Calu3 (cell line): ENCODE data around the gene TANC1. TPM values are rescaled to one million over a fixed set of nuclear protein-coding genes. Genes with fewer than 3 reads are reported as not detected.

Source experiments
- BruUV-seq: library from RNA; stranded (reverse); fragments of 400-500 nt; replicated peaks from 2 replicates; lab custom pipeline; 2021; lab: Mats Ljungman, UMichigan
- CTCF ChIA-PET: fragments of 300-600 bp; sonication (Branson Sonifier 250); formaldehyde crosslinking; loops from one replicate; lab custom pipeline; 2022; ENCODE audit warnings: antibody characterized with exemption; lab: Charles Lee
- DNase-seq: peaks from one replicate; pipeline ENCODE4 v3.0.0; 2022
- H3K27ac Mint-ChIP-seq: one replicate; pipeline ENCODE4 v1.8.0; 2022; ENCODE audit warnings: mixed read lengths; ENCODE audit not compliant: unreplicated experiment
- H3K27me3 Mint-ChIP-seq: one replicate; pipeline ENCODE4 v1.8.0; 2022; ENCODE audit warnings: mixed read lengths; ENCODE audit not compliant: unreplicated experiment
- H3K36me3 Mint-ChIP-seq: one replicate; pipeline ENCODE4 v1.8.0; 2022; ENCODE audit warnings: mild to moderate bottlenecking, moderate library complexity, mixed read lengths; ENCODE audit not compliant: insufficient read depth, unreplicated experiment
- H3K4me1 Mint-ChIP-seq: one replicate; pipeline ENCODE4 v1.8.0; 2022; ENCODE audit warnings: mild to moderate bottlenecking, low read depth, mixed read lengths; ENCODE audit not compliant: unreplicated experiment
- H3K4me3 Mint-ChIP-seq: one replicate; pipeline ENCODE4 v1.8.0; 2022; ENCODE audit warnings: mild to moderate bottlenecking, low read depth, moderate library complexity, mixed read lengths; ENCODE audit not compliant: unreplicated experiment
- H3K9me3 Mint-ChIP-seq: one replicate; pipeline ENCODE4 v1.8.0; 2022; ENCODE audit warnings: low read depth, mixed read lengths; ENCODE audit not compliant: unreplicated experiment
- intact Hi-C: fragments of 100-400 bp; cut with micrococcal nuclease; formaldehyde crosslinking; loops from one replicate; pipeline ENCODE4 v1.10.0; 2022; ENCODE audit not compliant: unreplicated experiment
- total RNA-seq: library from RNA; stranded (reverse); gene quantifications from 2 replicates; pipeline ENCODE4 v1.2.3, GENCODE V29; 2022
- TF ChIP-seq, protein P1 (sequence below): fragments of 200-600 bp; IDR thresholded peaks from one replicate; pipeline ENCODE4 v1.8.0; 2022; ENCODE audit warnings: antibody characterized with exemption; ENCODE audit not compliant: unreplicated experiment

Gene TANC1
- total RNA-seq, 1 experiment from 2014 or later = 41.2 TPM

DNA sequence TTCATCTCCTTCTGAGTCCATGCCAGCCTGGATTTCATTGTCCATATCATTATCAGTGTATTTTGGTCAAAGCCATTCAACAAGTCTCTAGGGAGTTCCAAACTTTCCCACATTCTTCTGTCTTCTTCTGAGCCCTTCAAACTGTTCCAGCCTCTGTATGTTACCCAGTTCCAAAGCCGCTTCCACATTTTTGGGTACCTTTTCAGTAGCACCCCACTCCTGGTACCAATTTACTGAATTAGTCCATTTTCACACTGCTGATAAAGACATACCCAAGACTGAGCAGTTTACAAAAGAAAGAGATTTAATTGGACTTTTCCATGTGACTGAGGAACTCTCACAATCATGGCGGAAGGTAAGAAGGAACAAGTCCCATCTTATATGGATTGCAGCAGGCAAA is 47.4 kb downstream of the TANC1 start:
- H3K36me3 Mint-ChIP-seq = peaks cover 5% of the 10 kb centered on the region
- TF ChIP-seq, protein P1, sequence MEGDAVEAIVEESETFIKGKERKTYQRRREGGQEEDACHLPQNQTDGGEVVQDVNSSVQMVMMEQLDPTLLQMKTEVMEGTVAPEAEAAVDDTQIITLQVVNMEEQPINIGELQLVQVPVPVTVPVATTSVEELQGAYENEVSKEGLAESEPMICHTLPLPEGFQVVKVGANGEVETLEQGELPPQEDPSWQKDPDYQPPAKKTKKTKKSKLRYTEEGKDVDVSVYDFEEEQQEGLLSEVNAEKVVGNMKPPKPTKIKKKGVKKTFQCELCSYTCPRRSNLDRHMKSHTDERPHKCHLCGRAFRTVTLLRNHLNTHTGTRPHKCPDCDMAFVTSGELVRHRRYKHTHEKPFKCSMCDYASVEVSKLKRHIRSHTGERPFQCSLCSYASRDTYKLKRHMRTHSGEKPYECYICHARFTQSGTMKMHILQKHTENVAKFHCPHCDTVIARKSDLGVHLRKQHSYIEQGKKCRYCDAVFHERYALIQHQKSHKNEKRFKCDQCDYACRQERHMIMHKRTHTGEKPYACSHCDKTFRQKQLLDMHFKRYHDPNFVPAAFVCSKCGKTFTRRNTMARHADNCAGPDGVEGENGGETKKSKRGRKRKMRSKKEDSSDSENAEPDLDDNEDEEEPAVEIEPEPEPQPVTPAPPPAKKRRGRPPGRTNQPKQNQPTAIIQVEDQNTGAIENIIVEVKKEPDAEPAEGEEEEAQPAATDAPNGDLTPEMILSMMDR = no peak
- H3K4me3 Mint-ChIP-seq = no peak overlapping the region
- H3K27me3 Mint-ChIP-seq = no peaks in the 10 kb centered on the region
- H3K27ac Mint-ChIP-seq = no peak overlapping the region
- CTCF ChIA-PET = no interaction called here
- DNase-seq = no peak
- H3K4me1 Mint-ChIP-seq = peaks cover 5% of the 10 kb centered on the region
- H3K9me3 Mint-ChIP-seq = peaks cover 7% of the 10 kb centered on the region
- no TSS peak for BruUV-seq
- intact Hi-C loops = no loop called here

- Mint-ChIP-seq H3K36me3 (no peaks in the 10 kb centered on the region), H3K27me3 (no peaks in the 10 kb centered on the region), H3K4me3 (no peak overlapping the region), H3K9me3 (peaks cover 7% of the 10 kb centered on the region), H3K4me1 (no peaks in the 10 kb centered on the region), H3K27ac (no peak overlapping the region)
- intact Hi-C loops = no loop called here
- CTCF ChIA-PET = no interaction called here
- TF ChIP-seq, protein P1 = no peak
- no peak for DNase-seq
- BruUV-seq = no TSS peak
Measured at GRCh38 chr2:159017837-159018236, 49.4 kb downstream of the TANC1 start.

DNA sequence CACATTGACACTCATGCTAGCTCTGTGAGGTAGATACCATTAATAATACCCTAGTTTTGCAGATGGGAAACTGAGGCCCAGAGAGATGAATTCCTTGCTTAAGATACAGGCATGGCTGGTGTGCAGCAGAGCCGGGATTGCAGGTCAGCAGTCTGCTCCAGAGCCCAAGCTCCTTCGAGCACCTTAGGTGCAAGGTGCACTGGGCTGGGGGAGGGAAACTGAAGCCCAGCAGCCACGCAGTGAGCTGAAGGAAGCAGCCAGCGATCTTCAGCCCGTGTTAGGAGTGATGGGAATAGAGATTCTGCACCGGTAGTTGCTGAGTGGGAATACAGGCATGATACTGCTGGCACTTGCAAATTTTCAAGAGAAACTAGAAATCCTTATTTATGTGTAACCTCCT is 50.6 kb downstream of the TANC1 start:
- Mint-ChIP-seq H3K27me3 (no peaks in the 10 kb centered on the region), H3K4me1 (no peaks in the 10 kb centered on the region), H3K36me3 (no peaks in the 10 kb centered on the region), H3K4me3 (no peak overlapping the region), H3K27ac (no peak overlapping the region), H3K9me3 (peaks cover 6% of the 10 kb centered on the region)
- TF ChIP-seq, protein P1 = no peak
- intact Hi-C loops = no loop called here
- CTCF ChIA-PET = no interaction called here
- DNase-seq = no peak
- BruUV-seq = no TSS peak

DNA sequence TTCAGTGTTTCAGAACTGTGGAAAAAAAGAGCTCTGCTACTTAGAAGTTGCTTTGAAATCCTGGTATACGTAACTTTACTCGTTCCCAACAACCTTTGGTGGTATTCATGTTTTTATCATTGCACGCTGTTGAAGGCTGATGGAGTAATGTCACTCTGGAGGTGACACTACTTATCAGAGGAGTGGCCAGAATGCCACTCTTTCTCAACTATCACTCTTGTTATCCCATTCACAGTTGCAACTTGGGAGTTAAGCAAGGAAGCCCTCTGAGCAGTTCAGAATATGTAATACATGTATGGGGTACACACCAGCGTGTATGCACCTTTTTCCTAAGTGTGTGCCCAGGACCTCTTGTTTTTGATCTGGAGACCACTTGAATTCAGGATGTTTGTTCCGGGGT is 53.6 kb downstream of the TANC1 start:
- Mint-ChIP-seq H3K27ac (no peak overlapping the region), H3K4me1 (peaks cover 9% of the 10 kb centered on the region), H3K27me3 (no peaks in the 10 kb centered on the region), H3K36me3 (no peaks in the 10 kb centered on the region), H3K4me3 (no peak overlapping the region), H3K9me3 (no peaks in the 10 kb centered on the region)
- no peak for DNase-seq
- TF ChIP-seq, protein P1 = no peak
- no TSS peak for BruUV-seq
- CTCF ChIA-PET = no interaction called here
- intact Hi-C loops = no loop called here
